H9 (cell line): Measurements from ENCODE around the gene TRIM65. TPM values are rescaled to one million over a fixed set of nuclear protein-coding genes. Genes with fewer than 3 reads are reported as not detected.

Experiments used
- DNase-seq: peaks from one replicate; pipeline ENCODE4 v3.0.0-alpha.2; 2017
- H2AFZ ChIP-seq: one replicate; pipeline ENCODE4 v1.6.1; 2013; ENCODE audit warnings: mild to moderate bottlenecking, low read length, control low read depth, moderate library complexity
- H2AK5ac ChIP-seq: 2 replicates; pipeline ENCODE4 v1.6.1; 2013; ENCODE audit warnings: low read length, control low read depth, mixed read lengths; ENCODE audit not compliant: insufficient read length
- H2BK120ac ChIP-seq: one replicate; pipeline ENCODE4 v1.6.1; 2013; ENCODE audit warnings: low read depth, mild to moderate bottlenecking, low read length, control low read depth, inconsistent platforms; ENCODE audit not compliant: poor library complexity, severe bottlenecking
- H2BK12ac ChIP-seq: 2 replicates; pipeline ENCODE4 v1.6.1; 2013; ENCODE audit warnings: low read length, control low read depth, mixed read lengths, low read depth; ENCODE audit not compliant: insufficient read length
- H2BK15ac ChIP-seq: 2 replicates; pipeline ENCODE4 v1.6.1; 2013; ENCODE audit warnings: low read depth, low read length, control low read depth
- H2BK20ac ChIP-seq: one replicate; pipeline ENCODE4 v1.6.1; 2013; ENCODE audit warnings: low read depth, mild to moderate bottlenecking, low read length, control low read depth, inconsistent platforms; ENCODE audit not compliant: poor library complexity, severe bottlenecking
- H2BK5ac ChIP-seq: 2 replicates; pipeline ENCODE4 v1.6.1; 2013; ENCODE audit warnings: low read length, control low read depth, mixed read lengths; ENCODE audit not compliant: insufficient read length
- H3K14ac ChIP-seq: 2 replicates; pipeline ENCODE4 v1.6.1; 2013; ENCODE audit warnings: low read length, control low read depth; ENCODE audit not compliant: insufficient read depth
- H3K18ac ChIP-seq: 2 replicates; pipeline ENCODE4 v1.6.1; 2013; ENCODE audit warnings: low read depth, mild to moderate bottlenecking, mixed read lengths, low read length, control low read depth; ENCODE audit not compliant: insufficient read length
- H3K23ac ChIP-seq: 2 replicates; pipeline ENCODE4 v1.6.1; 2013; ENCODE audit warnings: low read length, control low read depth, mixed read lengths, low read depth; ENCODE audit not compliant: insufficient read length
- H3K23me2 ChIP-seq: 2 replicates; pipeline ENCODE4 v1.6.1; 2013; ENCODE audit warnings: low read depth, mild to moderate bottlenecking, mixed read lengths, low read length, control low read depth; ENCODE audit not compliant: insufficient read length, poor library complexity, severe bottlenecking
- H3K27ac ChIP-seq: 2 replicates; pipeline ENCODE4 v1.5.1; 2013; ENCODE audit warnings: low read length, control low read depth, mixed read lengths, low read depth; ENCODE audit not compliant: insufficient read length
- H3K27me3 ChIP-seq: 2 replicates; pipeline ENCODE4 v1.6.1; 2013; ENCODE audit warnings: low read length, control low read depth, inconsistent platforms; ENCODE audit not compliant: insufficient read depth
- H3K4ac ChIP-seq: 2 replicates; pipeline ENCODE4 v1.6.1; 2013; ENCODE audit warnings: low read depth, mild to moderate bottlenecking, control low read depth, inconsistent platforms, low read length, moderate library complexity
- H3K4me1 ChIP-seq: 2 replicates; pipeline ENCODE4 v1.6.1; 2013; ENCODE audit warnings: low read length, control low read depth, inconsistent platforms; ENCODE audit not compliant: insufficient read depth
- H3K4me2 ChIP-seq: 2 replicates; pipeline ENCODE4 v1.6.1; 2013; ENCODE audit warnings: low read length, control low read depth, mixed read lengths; ENCODE audit not compliant: insufficient read length, insufficient read depth
- H3K56ac ChIP-seq: 2 replicates; pipeline ENCODE4 v1.6.1; 2013; ENCODE audit warnings: low read depth, mild to moderate bottlenecking, mixed read lengths, low read length, control low read depth; ENCODE audit not compliant: insufficient read length
- H3K79me1 ChIP-seq: 2 replicates; pipeline ENCODE4 v1.6.1; 2013; ENCODE audit warnings: low read depth, mild to moderate bottlenecking, moderate library complexity, low read length, control low read depth, inconsistent platforms; ENCODE audit not compliant: insufficient read depth, poor library complexity, severe bottlenecking
- H3K79me2 ChIP-seq: 2 replicates; pipeline ENCODE4 v1.6.1; 2013; ENCODE audit warnings: low read length, control low read depth, inconsistent platforms; ENCODE audit not compliant: insufficient read depth
- H3K9ac ChIP-seq: 2 replicates; pipeline ENCODE4 v1.6.1; 2013; ENCODE audit warnings: low read length, control low read depth, mixed read lengths; ENCODE audit not compliant: insufficient read length; ENCODE audit errors: extremely low read depth
- H3K9me3 ChIP-seq: one replicate; pipeline ENCODE4 v1.6.1; 2013; ENCODE audit warnings: low read depth, low read length, inconsistent platforms; ENCODE audit not compliant: control insufficient read depth
- H3T11ph ChIP-seq: one replicate; pipeline ENCODE4 v1.6.1; 2013; ENCODE audit warnings: mild to moderate bottlenecking, low read length, control low read depth, inconsistent platforms
- H4K20me1 ChIP-seq: one replicate; pipeline ENCODE4 v1.6.1; 2013; ENCODE audit not compliant: control insufficient read depth, insufficient read length, insufficient read depth
- H4K5ac ChIP-seq: 2 replicates; pipeline ENCODE4 v1.6.1; 2013; ENCODE audit warnings: low read depth, mild to moderate bottlenecking, mixed read lengths, low read length, control low read depth; ENCODE audit not compliant: insufficient read length
- H4K8ac ChIP-seq: replicated peaks from 2 replicates; pipeline ENCODE4 v1.6.1; 2013; ENCODE audit warnings: low read length, control low read depth, mixed read lengths, low read depth; ENCODE audit not compliant: insufficient read length
- H4K91ac ChIP-seq: 2 replicates; pipeline ENCODE4 v1.6.1; 2013; ENCODE audit warnings: low read depth, mild to moderate bottlenecking, moderate library complexity, mixed read lengths, low read length, control low read depth; ENCODE audit not compliant: insufficient read length
- H3K27ac Mint-ChIP-seq, 3 experiments: 2 replicates in 2 of 3; 3 replicates in 1 of 3; pipeline ENCODE4 v1.8.0; 2020 to 2021; ENCODE audit warnings: mixed read lengths in 3 of 3, mild to moderate bottlenecking in 1 of 3, moderate library complexity in 1 of 3
- H3K27me3 Mint-ChIP-seq: 2 replicates; pipeline ENCODE4 v1.8.0; 2021; ENCODE audit warnings: low read depth, mild to moderate bottlenecking, moderate library complexity, mixed read lengths
- H3K36me3 Mint-ChIP-seq, 3 experiments: 2 replicates in 2 of 3; 3 replicates in 1 of 3; pipeline ENCODE4 v1.8.0; 2020 to 2021; ENCODE audit warnings: low read depth in 3 of 3, mixed read lengths in 3 of 3; ENCODE audit not compliant: insufficient read depth in 1 of 3
- H3K4me1 Mint-ChIP-seq, 2 experiments: 2 replicates each; pipeline ENCODE4 v1.8.0; 2020; ENCODE audit warnings: mixed read lengths in 2 of 2
- H3K4me3 Mint-ChIP-seq, 2 experiments: 2 replicates in 1 of 2; 3 replicates in 1 of 2; pipeline ENCODE4 v1.8.0; 2020 to 2021; ENCODE audit warnings: mild to moderate bottlenecking in 2 of 2, mixed read lengths in 2 of 2, moderate library complexity in 1 of 2
- H3K9me3 Mint-ChIP-seq, 2 experiments: 2 replicates in 1 of 2; 3 replicates in 1 of 2; pipeline ENCODE4 v1.8.0; 2020; ENCODE audit warnings: mild to moderate bottlenecking in 2 of 2, mixed read lengths in 2 of 2, moderate library complexity in 1 of 2
- CTCF ChIP-seq: fragments of 200-600 bp; sonication (generic); conservative IDR thresholded peaks from 3 replicates; pipeline ENCODE4 v1.8.0; 2021; ENCODE audit warnings: antibody characterized with exemption, mild to moderate bottlenecking
- WGBS: extraction: QIAGEN DNeasy Blood & Tissue Kit; methylation state at CpG from one replicate; pipeline ENCODE4 v1.1.7; 2013; ENCODE audit warnings: missing lambda C conversion rate, low lambda C conversion rate, mixed read lengths; ENCODE audit not compliant: insufficient read length; ENCODE audit errors: extremely low coverage; 5-methylcytosine and 5-hydroxymethylcytosine counted together
- total RNA-seq: library from RNA; stranded (reverse); gene quantifications from 2 replicates; pipeline ENCODE4 v1.2.1, GENCODE V29; 2021

The TRIM65 gene
- total RNA-seq, 1 experiment from 2014 or later: 34.1 TPM

DNA sequence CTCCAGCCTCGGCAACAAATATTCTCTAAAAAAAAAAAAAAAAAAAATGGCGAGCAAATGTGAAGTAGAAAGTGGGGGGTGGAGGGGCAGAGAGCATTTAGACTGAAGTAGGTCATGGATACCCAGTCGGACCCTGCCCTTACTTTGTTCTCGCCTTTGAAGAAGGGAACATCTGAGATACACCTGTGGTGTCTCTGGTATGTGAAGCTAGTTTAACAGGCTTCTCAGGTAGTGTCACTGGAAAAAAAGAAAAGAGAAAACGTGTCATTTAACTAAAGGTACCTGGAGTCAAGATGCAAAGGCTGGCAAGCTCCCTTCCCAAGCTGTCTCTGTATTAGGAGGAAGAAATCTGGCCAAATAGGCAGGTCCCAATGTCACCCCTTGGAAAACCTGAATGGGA is 36.1 kb upstream of the TRIM65 start:
- Histone ChIP-seq H3K27ac (no peak overlapping the region), H3K9ac (no peak overlapping the region)
- no peak overlapping the region; a peak in 1 of 7 replicates for H3K27ac Mint-ChIP-seq

More for the DNA sequence above, 36.1 kb upstream of the TRIM65 start:
- H3K27me3 ChIP-seq: no peaks in the 10 kb centered on the region
- no peaks in the 10 kb centered on the region for H3K23me2 ChIP-seq
- H4K8ac ChIP-seq: no peak overlapping the region
- no peaks in the 10 kb centered on the region for H3K9me3 ChIP-seq
- no peak overlapping the region for H4K91ac ChIP-seq
- H3K14ac ChIP-seq: no peak overlapping the region
- no peak overlapping the region for H3K4me3 Mint-ChIP-seq
- no peak overlapping the region for H3K18ac ChIP-seq
- H2BK12ac ChIP-seq: no peak overlapping the region
- H2BK20ac ChIP-seq: no peak overlapping the region
- H3K79me1 ChIP-seq: no peaks in the 10 kb centered on the region
- no peak overlapping the region for H3K56ac ChIP-seq
- H2AFZ ChIP-seq: no peak overlapping the region
- H3K4me1 ChIP-seq: no peaks in the 10 kb centered on the region
- no peaks in the 10 kb centered on the region for H4K20me1 ChIP-seq
- H3K4me2 ChIP-seq: no peak overlapping the region
- no peaks in the 10 kb centered on the region for H3K79me2 ChIP-seq
- H2BK15ac ChIP-seq: no peak overlapping the region
- H3K27me3 Mint-ChIP-seq: no peaks in the 10 kb centered on the region
- no peak for TF ChIP-seq CTCF
- H4K5ac ChIP-seq: no peak overlapping the region
- no peak overlapping the region for H3K23ac ChIP-seq
- H2AK5ac ChIP-seq: no peak overlapping the region
- DNase-seq: no peak
- no peak overlapping the region for H2BK120ac ChIP-seq
- H3K36me3 Mint-ChIP-seq: peaks cover 3 to 22% (median 6%) of the 10 kb centered on the region in 3 experiments; a peak in 3 of 7 replicates
- H2BK5ac ChIP-seq: no peak overlapping the region
- H3T11ph ChIP-seq: no peak overlapping the region
- WGBS: no CpG with 5 or more reads among the region's 5 CpGs
- H3K4ac ChIP-seq: no peak overlapping the region
- no peaks in the 10 kb centered on the region for H3K9me3 Mint-ChIP-seq
- H3K4me1 Mint-ChIP-seq: no peaks in the 10 kb centered on the region
